Skeletal muscle tissue (tissue), 4 donors: ENCODE data around the gene CEP162. TPM values are rescaled to one million over a fixed set of nuclear protein-coding genes. Genes with fewer than 3 reads are reported as not detected.
"Not testable (repeated sequence)": the region's sequence is repeated elsewhere in the genome, so short reads cannot be mapped to it uniquely, and the experiment has no call there.

ENCODE experiments used
- H3K27ac ChIP-seq: one replicate; pipeline ENCODE4 v1.7.0; 2013; ENCODE audit warnings: mild to moderate bottlenecking, low read depth, low read length, inconsistent platforms
- H3K27me3 ChIP-seq, 3 donors: one replicate each; pipeline ENCODE4 v1.7.0; 2013; ENCODE audit warnings: low read length in 3 of 3; ENCODE audit not compliant: control insufficient read depth in 3 of 3, insufficient read depth in 3 of 3
- H3K36me3 ChIP-seq, 3 donors: one replicate each; pipeline ENCODE4 v1.7.0; 2013; ENCODE audit warnings: low read length in 3 of 3; ENCODE audit not compliant: control insufficient read depth in 3 of 3, insufficient read depth in 3 of 3
- H3K4me1 ChIP-seq, 3 donors: one replicate each; pipeline ENCODE4 v1.7.0; 2013; ENCODE audit warnings: low read length in 3 of 3, mild to moderate bottlenecking in 3 of 3; ENCODE audit not compliant: control insufficient read depth in 3 of 3, insufficient read depth in 3 of 3
- H3K4me3 ChIP-seq, 3 donors: one replicate each; pipeline ENCODE4 v1.7.0; 2013; ENCODE audit warnings: low read length in 3 of 3
- H3K9ac ChIP-seq, 3 donors: one replicate each; pipeline ENCODE4 v1.7.0; 2013; ENCODE audit warnings: low read length in 3 of 3, mild to moderate bottlenecking in 3 of 3, moderate library complexity in 2 of 3, low read depth in 1 of 3
- H3K9me3 ChIP-seq, 3 donors: one replicate each; pipeline ENCODE4 v1.7.0; 2013; ENCODE audit warnings: low read length in 3 of 3; ENCODE audit not compliant: control insufficient read depth in 3 of 3
- total RNA-seq: library from RNA; depleted of rRNA; stranded (reverse); fragments of >200 nt; gene quantifications from one replicate; pipeline ENCODE4 v1.2.3, GENCODE V29; 2014
- donor health status: Osteomylitis.

Gene CEP162
- total RNA-seq, 1 donor from 2014 or later: 4.7 TPM

DNA sequence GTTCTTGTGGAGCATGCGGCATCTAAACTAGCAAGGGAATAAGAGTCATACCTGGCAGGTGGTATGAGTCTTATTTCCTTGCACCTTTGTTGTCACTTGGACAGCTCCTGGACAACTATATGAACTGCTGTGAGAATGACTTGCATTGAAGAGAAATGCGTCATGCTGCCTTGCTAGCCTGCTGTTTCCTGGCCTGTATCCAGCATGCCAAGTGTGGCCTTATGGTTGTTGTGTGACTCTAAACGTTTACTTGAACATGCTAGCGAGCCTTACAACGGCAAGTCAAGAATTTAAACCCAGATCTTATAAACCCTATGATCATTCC lies 90.4 kb downstream of the CEP162 start:
- no peak overlapping the region for H3K9ac ChIP-seq
- no peak overlapping the region for H3K4me3 ChIP-seq
- H3K27me3 ChIP-seq: no peaks in the 10 kb centered on the region
- no peaks in the 10 kb centered on the region for H3K4me1 ChIP-seq
- no peak overlapping the region for H3K27ac ChIP-seq
- peaks cover 0 to 10% (median 0%) of the 10 kb centered on the region in 3 donors for H3K36me3 ChIP-seq
- H3K9me3 ChIP-seq: no peaks in the 10 kb centered on the region

DNA sequence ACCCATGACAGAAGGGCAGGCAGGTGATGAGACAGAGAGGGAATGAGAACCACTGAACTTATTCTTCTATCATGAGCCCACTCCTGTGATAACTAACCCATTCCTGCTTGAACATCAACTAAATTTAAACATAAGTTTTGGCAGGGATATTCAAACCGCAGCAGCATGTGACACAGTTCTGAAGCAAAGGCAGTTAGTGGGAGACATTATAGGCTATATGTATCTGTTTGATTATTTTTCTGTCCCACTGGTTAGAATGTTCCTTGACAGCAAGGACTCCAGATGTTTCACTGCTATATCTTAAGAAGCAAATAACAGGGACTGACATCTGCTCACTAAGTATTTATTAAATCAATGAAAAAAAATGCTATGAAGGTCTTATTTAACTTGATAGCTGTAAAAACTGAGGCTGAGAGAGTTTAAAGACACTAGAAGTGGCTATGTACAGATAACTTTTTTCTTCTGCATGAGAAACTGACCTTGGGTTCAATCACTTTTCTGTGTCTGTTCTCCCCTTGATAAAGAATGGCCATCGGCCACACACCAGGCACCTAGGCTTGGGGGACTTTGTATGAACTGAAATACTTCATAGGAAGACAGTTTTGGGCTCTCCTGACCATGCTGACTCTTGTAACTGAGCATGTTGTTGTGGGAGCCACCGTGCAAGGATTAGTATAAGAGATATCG lies 90.9 kb downstream of the CEP162 start:
- Histone ChIP-seq H3K4me1 (no peaks in the 10 kb centered on the region), H3K27me3 (no peaks in the 10 kb centered on the region), H3K4me3 (no peak overlapping the region), H3K27ac (no peak overlapping the region), H3K9ac (no peak overlapping the region), H3K36me3 (peaks cover 0 to 10% (median 0%) of the 10 kb centered on the region in 3 donors), H3K9me3 (no peaks in the 10 kb centered on the region)

DNA sequence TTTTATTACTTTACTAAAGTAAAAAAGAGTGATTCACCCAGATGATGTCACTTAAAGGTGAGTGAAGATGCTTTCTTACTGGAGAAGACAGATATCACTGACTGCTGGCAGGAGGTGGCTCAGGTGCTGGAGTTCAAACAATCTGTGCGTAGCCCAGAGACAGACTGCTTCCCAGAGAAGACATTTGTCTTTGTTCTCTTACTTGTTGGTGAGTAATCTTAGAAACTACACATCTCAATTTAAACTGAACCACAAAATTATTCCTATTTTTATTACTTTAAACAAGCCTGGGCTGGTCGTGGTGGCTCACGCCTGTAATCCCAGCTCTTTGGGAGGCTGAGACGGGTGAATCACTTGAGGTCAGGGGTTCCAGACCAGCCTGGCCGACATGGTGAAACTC lies 92.2 kb downstream of the CEP162 start:
- H3K4me1 ChIP-seq: no peaks in the 10 kb centered on the region
- H3K36me3 ChIP-seq: peaks cover 0 to 10% (median 0%) of the 10 kb centered on the region in 3 donors

DNA sequence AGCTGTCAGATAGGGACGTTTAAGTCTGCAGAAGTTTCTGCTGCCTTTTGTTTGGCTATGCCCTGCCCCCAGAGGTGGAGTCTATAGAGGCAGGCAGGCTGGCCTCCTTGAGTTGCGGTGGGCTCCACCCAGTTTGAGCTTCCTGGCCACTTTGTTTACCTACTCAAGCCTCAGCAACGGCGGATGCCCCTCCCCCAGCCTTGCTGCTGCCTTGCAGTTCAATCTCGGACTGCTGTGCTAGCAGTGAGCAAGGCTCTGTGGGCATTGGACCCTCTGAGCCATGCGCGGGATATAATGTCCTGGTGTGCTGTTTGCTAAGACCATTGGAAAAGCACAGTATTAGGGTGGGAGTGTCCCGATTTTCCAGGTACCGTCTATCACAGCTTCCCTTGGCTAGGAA lies 94.1 kb downstream of the CEP162 start:
- H3K36me3 ChIP-seq, H3K9me3 ChIP-seq: not testable (repeated sequence)

More for the DNA sequence above, 92.2 kb downstream of the CEP162 start:
- Histone ChIP-seq H3K9me3 (no peaks in the 10 kb centered on the region), H3K4me3 (no peak overlapping the region), H3K27ac (no peak overlapping the region), H3K9ac (no peak overlapping the region), H3K27me3 (no peaks in the 10 kb centered on the region)

DNA sequence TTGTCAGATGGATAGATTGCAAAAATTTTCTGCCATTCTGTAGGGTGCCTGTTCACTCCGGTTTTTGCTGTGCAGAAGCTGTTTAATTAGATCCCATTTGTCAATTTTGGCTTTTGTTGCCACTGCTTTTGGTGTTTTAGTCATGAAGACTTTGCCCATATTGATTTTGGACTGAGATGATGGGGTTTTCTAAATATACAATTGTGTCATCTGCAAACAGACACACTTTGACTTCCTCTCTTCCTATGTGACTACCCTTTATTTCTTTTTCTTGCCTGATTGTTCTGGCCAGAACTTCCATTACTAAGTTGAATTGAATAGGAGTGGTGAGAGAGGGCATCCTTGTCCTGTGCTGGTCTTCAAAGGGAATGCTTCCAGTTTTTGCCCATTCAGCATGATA lies 97.9 kb downstream of the CEP162 start:
- not testable (repeated sequence) for H3K4me3 ChIP-seq, H3K27me3 ChIP-seq, H3K4me1 ChIP-seq, H3K9me3 ChIP-seq, H3K36me3 ChIP-seq, H3K27ac ChIP-seq, H3K9ac ChIP-seq

More for the DNA sequence above, 94.1 kb downstream of the CEP162 start:
- not testable (repeated sequence) for H3K4me3 ChIP-seq, H3K27ac ChIP-seq, H3K4me1 ChIP-seq, H3K27me3 ChIP-seq, H3K9ac ChIP-seq

DNA sequence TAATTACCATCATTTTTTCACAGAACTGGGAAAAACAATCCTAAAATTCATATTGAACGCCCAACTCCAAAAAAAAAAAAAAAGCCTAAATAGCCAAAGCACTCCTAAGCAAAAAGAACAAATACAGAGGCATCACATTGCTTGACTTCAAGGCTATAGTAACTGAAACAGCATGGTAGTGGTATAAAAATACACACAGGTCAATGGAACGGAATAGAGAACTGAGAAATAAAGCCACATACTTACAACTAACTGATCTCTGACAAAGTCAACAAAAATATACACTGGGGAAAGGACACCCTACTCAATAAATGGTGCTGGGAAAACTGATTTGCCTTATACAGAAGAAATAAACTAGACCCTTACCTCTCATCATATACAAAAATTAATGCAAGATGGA lies 104.3 kb downstream of the CEP162 start:
- peaks cover 0 to 2% (median 0%) of the 10 kb centered on the region in 3 donors for H3K9me3 ChIP-seq
- H3K36me3 ChIP-seq: peaks cover 0 to 5% (median 3%) of the 10 kb centered on the region in 3 donors
- no peak overlapping the region for H3K27ac ChIP-seq
- peaks cover 0 to 3% (median 0%) of the 10 kb centered on the region in 3 donors for H3K4me1 ChIP-seq
- no peak overlapping the region for H3K4me3 ChIP-seq
- H3K9ac ChIP-seq: no peak overlapping the region
- H3K27me3 ChIP-seq: no peaks in the 10 kb centered on the region

DNA sequence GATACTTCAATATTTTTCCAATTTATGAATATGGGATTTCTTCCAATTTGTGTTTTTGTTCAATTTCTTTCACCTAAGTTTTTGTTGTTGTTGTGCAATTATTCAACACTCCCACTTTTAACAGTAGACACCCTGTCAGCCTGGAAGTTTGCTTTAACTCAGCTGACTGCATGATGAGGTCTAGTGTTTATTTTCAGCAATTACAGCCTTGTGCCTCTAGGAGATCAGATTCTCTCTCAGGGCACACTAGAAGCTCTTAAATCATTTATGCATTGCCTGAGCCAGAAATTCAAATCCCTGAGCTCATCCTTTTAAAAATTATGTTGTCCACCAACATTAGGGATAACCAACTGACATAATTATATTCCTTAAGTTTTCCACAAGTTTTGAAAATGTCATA lies 108.2 kb downstream of the CEP162 start:
- H3K27me3 ChIP-seq: no peaks in the 10 kb centered on the region
- no peak overlapping the region for H3K4me3 ChIP-seq
- peaks cover 0 to 3% (median 0%) of the 10 kb centered on the region in 3 donors for H3K4me1 ChIP-seq
- H3K36me3 ChIP-seq: no peaks in the 10 kb centered on the region
- peaks cover 0 to 2% (median 0%) of the 10 kb centered on the region in 3 donors for H3K9me3 ChIP-seq
- no peak overlapping the region for H3K9ac ChIP-seq
- H3K27ac ChIP-seq: peak overlapping the region; percentile 4

DNA sequence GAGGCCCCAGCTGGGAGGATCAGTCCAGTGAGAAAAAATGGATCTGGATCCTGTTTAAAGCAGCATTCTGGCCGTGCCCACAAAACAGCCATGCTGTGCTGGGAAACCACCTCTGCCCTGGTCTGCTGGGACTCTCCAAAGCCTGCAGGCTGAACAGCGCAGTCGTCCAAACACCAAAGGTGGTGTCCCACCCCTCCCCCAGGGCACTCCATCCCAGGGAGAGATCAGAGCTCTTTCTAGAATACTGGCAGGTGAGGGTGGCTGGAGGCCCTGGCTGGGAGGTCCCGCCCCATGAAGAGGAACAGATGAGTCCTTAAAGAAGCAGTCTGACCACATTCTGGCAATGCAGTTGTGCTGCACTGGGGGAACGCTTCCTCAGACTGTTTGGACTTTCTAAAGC lies 109.3 kb downstream of the CEP162 start:
- no peak overlapping the region for H3K27ac ChIP-seq
- peaks cover 0 to 2% (median 0%) of the 10 kb centered on the region in 3 donors for H3K9me3 ChIP-seq
- H3K36me3 ChIP-seq: no peaks in the 10 kb centered on the region
- H3K4me3 ChIP-seq: no peak overlapping the region
- H3K9ac ChIP-seq: no peak overlapping the region
- no peaks in the 10 kb centered on the region for H3K27me3 ChIP-seq
- peaks cover 0 to 3% (median 0%) of the 10 kb centered on the region in 3 donors for H3K4me1 ChIP-seq

DNA sequence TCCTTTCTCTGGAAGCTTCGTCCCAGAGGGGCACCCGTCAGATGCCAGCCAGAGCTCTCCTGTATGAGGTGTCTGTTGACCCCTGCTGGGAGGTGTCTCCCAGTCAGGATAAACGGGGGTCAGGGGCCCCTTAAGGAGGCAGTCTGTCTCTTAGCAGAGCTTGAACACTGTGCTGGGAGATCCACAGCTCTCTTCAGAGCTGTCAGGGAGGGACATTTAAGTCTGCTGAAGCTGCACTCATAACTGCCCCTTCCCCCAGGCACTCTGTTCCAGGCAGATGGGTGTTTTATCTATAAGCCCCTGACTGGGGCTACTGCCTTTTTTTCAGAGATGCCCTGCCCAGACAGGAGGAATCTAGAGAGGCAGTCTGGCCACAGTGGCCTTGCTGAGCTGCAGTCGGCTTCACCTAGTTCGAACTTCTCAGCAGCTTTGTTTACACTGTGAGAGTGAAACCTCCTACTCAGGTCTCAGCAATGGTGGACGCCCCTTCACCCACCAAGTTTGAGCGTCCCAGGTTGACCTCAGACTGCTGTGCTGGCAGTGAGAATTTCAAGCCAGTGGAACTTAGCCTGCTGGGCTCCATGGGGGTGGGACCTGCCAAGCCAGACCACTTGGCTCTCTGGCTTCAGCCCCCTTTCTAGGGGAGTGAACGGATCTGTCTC lies 112.4 kb downstream of the CEP162 start:
- H3K27ac ChIP-seq, H3K9ac ChIP-seq, H3K4me3 ChIP-seq, H3K36me3 ChIP-seq, H3K27me3 ChIP-seq, H3K9me3 ChIP-seq, H3K4me1 ChIP-seq: not testable (repeated sequence)

DNA sequence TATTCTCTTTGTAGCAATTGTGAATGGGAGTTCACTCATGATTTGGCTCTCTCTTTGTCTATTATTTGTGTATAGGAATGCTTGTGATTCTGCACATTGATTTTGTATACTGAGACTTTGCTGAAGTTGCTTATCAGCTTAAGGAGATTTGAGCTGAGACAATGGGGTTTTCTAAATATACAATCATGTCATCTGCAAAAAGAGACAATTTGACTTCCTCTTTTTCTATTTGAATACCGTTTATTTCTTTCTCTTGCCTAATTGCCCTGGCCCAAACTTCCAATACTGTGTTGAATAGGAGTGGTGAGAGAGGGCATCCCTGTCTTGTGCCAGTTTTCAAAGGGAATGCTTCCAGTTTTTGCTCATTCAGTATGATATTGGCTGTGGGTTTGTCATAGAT lies 116.1 kb downstream of the CEP162 start:
- not testable (repeated sequence) for H3K27ac ChIP-seq, H3K4me3 ChIP-seq, H3K4me1 ChIP-seq, H3K9me3 ChIP-seq, H3K27me3 ChIP-seq, H3K9ac ChIP-seq, H3K36me3 ChIP-seq
